GM21515 (cell line): Measurements from ENCODE around the gene LMF2.
A peak's percentile ranks its signal among the peaks of the same experiment; 100 is the strongest.
"Not testable (repeated sequence)": the region's sequence is repeated elsewhere in the genome, so short reads cannot be mapped to it uniquely, and the experiment has no call there.

Experiments used
- ATAC-seq: cut with Tn5 transposase; IDR thresholded peaks from one replicate; pipeline ENCODE4 v1.9.1; 2021; ENCODE audit not compliant: unreplicated experiment

The LMF2 gene

DNA sequence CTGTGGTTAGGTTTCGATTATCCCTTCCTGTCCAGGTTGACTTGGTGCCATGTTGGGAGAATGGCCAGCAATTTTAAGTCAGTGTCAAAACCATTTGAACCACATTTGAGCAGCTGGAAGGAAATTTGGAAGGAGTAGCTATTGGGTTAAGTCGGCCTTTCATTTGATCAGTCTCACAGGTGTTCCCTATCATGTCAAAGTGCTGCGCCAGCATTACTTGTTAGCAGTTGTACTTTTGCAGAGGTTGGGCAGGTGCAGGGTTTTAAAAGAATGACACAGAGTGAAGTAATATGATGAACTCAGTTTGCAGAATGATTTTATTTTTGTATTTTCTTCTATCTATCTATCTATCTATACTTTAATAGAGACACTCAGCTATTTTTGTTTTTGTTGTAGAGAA, 28.7 kb upstream of the LMF2 start:
- no peak for ATAC-seq

DNA sequence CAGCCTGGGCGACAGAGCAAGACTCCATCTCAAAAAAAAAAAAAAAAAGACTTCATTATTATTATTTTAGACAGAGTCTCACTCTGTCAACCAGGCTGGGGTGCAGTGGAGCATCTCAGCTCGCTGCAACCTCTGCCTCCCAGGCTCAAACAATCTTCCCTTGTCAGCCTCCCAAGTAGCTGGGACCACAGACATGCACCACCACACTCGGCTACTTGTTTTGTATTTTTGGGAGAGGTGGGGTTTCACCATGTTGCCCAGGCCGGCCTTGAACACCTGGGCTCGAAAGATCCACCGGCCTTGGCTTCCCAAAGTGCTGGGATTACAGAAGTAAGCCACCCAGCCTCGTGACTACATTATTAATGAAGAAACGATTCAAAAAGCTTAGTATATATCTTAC, 27.6 kb upstream of the LMF2 start:
- no peak for ATAC-seq

DNA sequence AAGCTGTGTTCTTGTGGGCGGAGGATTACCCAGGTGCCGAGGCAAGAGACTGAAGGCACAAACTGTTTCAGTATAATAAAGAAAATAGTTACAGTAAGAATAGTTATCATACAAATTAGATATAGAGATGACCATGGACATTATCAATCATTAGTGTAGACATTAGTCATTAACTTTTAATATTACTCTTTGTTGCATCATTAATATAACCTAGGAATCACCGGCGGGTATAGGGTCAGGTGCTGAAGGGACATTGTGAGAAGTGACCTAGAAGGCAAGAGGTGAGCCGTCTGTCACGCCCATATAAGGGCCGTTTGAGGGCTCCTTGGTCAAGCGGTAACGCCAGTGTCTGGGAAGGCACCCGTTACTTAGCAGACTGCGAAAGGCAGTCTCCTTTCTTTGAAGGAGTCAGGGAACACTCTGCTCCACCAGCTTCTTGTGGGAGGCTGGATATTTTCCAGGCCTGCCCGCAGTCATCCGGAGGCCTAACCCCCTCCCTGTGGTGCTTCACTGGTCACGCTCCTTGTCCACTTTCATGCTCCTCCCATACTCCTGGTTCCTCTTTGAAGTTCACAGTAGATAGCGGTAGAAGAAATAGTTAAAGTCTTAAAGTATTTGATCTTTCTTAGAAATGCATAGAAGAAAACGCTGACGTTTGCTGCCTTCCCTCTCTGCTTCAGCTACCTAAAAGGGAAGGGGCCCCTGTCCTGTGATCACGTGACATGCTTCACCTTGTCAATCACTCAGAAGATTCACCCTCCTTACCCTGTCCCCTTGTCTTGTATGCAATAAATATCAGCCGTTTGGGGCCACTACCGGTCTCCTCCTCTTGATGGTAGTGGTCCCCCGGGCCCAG, 26.6 kb upstream of the LMF2 start:
- ATAC-seq = not testable (repeated sequence)

DNA sequence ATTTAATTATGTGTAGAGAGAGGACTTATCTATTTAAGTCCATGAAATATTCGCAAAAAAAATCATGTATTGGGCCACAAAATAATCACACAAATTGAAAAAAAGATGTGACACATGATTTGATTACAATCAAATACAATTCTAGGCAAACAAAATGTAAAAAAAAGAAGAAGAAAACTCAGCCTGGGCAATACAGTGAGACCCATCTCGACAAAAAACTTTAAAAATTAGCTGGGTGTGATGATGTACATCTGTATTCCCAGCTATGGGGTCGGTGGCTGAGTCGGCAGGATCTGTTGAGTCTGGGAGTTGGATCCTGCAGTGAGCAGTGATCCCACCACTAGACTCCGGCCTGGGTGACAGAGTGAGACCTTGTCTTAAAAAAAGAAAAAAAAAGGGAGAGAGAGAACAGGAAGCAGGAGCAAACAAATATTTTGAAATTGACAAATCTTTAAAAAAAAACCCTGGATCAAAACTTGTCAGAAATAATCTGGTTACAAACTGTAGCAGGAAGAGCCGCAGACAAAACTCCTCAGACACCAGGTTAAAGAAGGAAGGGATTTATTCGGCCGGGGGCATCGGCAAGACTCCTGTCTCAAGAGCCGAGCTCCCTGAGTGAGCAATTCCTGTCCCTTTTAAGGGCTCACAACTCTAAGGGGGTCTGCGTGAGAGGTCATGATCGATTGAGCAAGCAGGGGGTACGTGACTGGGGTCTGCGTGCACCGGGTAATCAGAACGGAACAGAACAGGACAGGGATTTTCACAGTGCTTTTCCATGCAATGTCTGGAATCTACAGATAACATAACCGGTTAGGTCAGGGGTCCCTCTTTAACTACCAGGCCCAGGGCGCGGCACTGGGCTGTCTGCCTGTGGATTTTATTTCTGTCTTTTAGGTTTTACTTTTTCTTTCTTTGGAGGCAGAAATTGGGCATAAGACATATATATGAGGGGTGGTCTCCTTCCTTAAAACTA, 25.6 kb upstream of the LMF2 start:
- no peak for ATAC-seq

DNA sequence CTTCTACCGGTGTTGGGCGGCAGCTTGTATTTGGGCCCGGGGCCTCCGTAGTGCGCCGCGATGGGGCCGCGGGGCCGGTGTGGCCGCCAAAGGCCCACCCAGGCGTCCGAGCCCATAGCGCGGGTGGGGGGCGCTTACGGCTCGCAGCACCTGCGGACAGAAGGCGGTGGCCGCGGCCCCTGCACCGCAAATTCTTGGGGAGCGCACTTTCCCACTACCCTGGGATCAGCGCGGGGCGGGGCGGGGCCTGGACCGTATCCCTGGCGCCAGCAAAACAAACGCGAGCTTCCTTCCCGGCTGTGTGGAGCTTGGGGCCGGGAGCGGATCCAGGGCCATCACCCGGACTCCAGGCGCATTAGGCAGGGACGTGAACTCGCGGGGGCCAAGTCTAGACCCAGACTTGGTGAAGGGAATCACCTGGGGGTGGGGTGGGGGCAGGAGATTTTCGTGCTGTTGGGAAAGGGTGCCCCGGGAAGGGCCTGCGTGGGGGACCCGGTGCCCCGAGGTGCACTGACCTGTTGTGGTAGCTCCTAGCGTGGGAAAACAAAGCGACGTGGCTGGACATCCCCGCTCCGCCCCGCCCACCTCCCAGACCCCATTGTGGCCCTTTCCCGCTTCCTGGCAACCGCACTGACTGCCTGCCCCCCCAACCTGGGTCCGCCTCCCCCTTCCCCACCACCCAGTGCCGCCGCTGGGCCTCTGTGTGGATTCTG, 24.6 kb upstream of the LMF2 start:
- ATAC-seq = no peak

DNA sequence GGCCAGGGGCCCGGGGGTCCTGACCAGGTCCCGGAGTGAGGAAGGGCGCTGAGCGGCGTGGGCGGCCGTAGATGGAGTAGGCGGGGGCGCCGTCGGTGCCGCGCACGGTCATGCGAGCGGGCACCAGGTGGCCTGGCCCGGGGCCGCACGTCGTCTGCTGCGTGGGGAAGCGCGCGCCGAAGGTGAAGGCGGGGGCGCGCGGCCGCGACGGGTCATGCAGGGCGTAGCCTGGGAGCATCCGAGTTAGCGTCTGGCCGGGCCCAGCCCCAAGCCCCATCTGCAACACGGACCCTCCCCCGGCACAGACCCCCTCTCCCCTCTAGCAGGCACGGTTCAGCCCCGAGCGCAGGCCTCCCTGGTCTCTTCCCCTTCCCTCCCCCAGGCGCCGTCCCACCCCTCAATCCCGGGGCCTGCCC, 24.1 kb upstream of the LMF2 start:
- ATAC-seq = no peak

DNA sequence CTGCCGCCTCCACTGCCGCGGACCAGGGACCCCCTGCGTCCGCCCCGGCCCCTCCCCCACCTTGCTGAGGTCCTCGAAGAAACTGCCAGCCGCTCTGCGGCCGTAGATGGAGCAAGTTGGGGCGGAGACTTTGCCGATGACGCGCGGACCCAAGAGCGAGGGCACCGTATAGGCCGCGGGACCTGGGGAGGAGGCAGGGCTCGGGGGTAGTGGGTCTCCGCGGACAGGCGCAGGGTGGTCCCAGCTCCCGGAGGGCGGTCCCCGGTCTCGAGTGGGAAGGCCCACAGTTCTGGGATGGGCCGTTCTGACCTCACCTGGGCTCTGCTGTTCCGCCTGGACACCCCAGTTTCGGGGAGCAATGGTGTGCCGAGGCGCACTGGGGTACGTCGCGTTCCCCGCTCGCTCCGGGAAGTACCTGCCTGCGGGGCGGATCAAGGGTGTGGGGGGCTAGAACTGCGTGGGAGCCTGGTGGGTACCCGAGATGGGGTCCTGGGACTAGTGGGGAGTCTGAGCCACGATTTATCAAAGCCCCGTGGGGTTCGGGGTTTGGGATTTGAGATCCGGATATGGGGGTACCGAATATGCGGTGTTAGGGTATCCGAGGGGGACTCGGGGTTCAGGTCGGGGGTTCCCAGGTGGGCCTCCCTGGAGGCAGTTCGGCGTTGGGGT, 23.5 kb upstream of the LMF2 start:
- ATAC-seq = no peak

DNA sequence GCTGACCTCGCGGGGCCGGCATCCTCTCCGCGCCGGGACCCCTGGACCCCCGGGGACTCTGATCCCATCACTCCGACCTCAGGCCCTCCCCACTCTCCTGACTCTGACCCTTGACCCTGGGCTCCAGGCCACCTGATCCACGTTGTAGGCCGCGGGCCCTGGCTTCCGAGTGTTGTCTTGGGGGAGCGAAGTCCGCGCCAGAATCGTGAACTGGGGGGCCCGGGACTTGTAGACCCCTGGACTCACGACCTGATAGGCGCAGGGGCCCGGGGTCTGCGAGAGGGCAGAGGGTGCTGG, 23.0 kb upstream of the LMF2 start:
- no peak for ATAC-seq

DNA sequence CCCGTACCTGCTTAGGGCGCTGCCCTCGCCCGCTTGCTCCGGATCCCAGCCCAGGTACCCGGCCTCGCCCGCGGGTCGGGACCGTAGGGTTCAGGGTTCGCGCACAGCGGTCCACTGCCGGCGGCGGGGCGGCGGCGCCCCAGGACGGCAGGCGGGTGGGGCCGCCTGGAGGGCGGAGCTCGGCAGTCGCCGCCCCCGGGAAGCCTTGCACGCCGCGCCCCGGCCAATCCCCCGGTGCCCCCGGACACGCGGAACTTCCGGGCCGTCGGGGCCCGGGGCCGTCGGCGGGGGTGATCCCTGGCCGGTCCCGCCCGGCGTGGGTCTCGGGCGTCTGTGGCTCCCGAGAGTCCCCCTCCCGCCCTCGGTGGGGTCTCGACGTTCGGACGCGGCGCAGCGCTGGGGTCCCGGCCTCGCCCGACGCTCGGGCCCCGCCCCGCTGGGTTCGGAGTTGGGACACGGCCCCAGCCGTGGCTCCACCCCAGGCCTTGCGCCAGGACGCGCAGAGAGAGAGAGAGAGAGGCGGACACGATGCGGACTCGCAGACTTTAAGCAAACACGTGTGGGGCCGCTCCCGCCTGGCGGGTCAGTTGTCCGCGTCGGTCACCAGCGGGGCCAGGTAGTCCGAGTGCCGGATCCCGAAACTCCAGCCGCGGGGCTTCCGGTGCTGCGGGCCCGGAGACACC, 22.5 kb upstream of the LMF2 start, which contains the start of gene TYMP:
Gene TYMP, minus strand, starts transcription at position 116 of the 683 bp plus-strand sequence. CDS start 303 bp downstream, outside the sequence.
- peak; percentile 20 for ATAC-seq

DNA sequence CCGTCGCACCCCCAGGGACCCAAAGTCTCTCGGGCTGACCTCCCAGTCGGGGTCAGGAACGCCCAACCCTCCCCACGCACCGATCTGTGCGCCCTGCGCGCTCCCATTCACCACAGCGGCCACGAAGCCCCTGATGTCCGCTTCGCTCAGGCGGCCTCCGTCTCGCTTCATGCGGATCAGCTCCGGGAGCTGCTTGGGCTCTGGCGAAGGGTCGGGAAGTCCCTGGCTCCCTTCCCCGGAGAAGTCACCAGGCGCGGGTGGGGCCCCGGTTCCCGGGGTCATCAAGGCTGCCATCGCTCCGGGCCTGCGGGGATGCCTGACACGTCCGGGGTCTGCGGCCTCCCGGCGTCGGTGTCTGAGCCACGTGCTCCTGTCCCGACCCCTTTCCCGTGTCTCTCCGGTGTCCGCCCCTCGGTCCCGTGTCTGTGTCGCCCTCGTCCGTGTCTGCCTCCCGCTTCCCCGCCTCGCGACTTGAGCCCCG, 22.0 kb upstream of the LMF2 start:
- ATAC-seq = no peak

DNA sequence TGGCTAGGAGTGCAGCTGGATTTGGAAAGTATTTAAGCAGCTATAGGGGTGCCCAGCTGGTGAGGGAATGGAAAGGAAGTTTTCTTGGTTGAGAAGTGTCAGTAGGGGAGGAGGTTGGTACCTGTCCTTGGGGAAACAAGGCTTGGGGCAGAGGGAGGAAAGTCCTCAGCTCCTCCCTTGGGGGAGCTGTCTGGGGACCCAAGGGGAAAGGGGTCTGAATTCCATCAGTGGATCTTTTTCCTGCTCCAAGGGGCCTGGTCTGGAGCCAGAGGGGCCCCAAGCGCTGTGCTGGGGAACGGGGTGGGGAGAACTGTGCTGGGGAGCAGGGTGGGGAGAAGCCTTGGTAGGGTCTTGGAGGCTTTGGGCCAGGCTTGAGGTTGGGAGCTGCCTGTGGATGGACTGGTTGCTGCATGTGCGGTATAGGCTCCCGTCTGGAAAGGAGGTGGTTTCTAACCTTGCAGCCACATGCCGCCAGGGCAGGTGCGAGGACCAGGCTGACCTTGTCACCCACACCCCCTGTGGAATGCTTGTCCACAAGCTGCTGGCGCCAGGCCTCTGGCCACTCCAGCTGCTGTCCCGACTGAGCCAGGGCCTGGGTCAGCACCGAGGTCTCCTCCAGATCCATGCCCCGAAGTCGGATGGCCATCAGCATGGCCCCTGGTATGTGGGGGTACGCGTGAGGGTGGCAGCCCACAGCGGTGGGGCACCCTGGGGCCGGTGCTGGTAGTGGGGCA, 21.3 kb upstream of the LMF2 start:
- ATAC-seq = no peak

DNA sequence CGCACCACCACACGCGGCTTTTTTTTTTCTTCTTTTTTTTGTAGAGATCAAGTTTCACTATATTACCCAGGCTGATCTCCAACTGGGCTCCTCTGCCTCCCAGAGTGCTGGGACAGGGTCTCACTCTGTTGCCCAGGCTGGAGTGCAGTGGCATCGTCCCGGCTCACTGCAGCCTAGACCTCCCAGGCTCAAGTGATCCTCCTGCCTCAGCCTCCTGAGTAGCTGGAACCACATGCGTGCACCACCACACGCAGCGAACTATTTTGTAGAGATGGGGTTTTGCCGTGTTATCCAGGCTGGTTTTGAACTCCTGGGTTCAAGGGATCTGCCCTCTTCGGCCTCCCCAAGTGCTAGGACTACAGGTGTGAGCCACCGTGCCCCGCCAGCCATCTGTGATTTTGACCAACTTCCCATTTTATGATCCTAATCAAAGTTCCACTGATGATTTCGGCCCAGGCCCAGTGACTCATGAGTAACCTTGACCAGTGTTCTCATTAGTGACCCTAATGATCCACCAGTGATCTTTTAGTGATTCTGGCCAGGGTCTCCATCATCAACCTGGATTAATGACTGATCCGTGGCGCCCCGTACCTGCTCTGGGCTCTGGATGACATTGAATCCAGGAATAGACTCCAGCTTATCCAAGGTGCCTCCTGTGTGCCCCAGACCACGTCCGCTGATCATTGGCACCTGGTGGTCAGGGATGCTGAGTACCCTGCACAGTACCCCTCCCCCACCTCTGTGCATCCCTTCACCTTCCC, 20.6 kb upstream of the LMF2 start:
- no peak for ATAC-seq

DNA sequence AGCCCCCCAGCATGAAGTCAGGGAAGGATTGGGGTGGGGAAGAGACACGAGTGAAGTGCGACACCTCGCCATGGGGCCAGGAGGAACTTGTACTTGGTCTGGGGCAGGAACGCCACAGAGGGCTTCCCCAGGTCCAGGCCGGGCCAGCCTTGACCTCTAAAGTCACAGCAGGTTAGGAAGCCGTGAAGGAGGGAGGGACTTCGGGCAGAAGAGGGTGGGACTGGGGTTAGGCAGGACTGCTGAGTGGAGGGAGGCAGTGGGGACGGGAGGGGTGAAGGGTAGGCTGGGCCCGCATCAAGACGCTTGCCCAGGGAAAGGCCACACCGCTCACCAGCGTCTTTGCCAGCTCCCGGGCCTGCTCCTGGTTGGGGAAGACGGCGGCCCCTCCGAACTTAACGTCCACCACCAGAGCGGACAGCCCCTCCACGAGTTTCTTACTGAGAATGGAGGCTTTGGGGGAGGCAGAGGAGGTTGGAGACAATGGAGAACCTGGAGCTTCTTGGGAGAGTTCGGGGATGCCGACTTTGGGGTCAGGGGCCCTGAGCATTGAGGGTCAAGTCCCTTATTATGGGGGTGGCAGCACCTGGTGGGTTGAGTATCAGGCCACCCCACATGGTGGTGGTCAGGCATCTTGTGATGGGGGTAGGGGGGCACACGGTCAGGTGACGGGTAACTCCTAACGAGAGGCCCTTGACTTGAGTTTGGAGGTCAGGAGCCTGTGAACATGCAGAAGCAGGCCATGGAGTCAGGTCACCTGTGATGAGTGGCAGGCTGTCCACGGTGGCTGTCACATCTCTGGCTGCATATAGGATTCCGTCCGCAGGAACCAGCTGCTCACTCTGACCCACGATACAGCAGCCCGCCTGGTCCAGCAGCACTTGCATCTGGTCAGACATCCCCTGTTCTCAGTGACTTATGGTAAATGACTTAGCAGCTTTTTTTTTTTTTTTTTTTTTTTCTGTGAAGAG, 19.6 kb upstream of the LMF2 start:
- ATAC-seq = no peak

DNA sequence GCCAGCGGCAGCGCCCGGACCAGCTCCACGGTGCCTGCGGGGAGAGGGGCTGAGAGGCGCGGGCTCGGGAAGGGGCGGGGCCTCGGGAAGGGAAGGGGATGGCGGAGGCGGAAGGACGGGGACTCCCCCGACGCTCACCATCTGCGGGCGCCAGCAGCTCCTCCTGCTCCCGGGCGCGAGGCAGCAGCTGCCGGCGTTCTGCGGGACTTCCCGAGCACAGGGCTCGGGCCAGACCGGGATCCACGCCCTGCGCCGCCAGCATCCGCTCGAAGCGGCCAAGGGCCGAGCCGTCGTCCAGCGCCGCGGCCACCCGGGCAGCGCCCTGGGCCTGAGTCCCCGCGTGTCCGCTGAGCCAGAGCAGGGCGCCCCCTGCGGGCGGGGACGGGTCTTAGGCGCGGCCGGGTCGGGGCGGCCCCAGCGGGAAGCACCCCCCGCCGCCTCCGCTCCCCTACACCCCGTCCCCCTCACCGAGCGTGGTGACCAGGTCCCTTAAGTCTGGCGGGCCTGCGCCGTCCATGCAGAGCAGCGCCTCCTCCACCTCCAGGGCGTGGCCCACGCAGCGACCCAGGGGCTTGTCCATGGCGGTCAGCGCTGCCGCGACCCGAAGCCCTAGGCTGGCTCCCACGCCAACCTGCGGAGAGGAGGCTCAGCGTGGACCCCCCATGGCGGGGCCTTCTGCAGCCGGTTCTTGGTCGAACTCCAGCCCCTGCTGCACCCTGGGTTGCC, 18.8 kb upstream of the LMF2 start:
- peak; percentile 24 for ATAC-seq

DNA sequence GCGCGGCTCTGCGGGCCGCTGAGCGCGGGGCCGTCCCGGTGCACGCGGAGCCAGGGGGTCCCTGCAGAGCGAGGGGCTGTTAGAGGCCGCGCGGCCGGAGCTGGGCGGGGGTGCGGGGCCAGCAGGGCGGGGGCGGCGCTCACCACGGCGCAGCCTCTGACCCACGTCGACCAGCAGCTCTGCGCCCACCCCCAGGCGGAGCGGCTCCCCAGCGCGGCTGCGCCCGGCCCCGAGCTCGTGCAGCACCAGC, 18.3 kb upstream of the LMF2 start:
- peak; percentile 19 for ATAC-seq

DNA sequence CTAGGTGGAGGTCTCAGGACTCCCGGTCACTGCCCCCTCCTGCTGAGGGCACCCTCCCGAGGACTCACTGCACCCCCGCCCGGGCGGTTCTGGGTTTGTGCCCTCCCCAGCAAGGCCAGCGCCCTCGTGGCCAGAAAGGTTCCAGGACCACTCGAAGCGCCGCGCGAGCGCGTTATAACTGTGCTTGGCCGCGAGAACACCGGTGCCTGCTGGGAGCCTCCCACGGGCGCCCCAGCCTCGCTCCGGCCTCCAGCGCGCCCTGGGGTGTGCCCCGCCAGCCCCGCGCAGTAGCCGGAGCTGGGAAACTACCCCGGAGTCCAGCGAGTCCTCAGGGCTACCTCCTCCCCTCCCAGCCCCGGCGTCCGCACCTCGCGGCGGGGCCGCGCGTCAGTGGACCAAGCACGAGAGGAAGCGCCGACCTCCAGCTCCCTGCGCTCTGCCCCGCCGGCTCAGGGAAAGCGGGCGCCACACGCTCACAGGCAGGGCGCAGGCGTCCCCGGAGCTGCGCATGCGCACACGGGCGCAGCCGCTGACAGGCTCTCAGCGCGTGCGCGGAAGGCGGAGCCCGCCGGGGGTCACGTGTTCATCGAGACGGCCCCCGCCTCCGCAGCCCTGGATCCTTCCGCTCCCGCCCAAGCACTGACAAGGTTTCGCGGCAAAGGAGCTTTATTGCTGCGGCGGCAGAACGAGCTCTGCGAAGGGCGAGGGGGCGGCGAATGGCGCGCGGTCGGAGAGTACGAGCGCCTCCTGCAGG, 17.8 kb upstream of the LMF2 start, which contains the start of gene SCO2:
Gene SCO2, minus strand, starts transcription at position 495 of the 754 bp plus-strand sequence. CDS start 1,187 bp downstream, outside the sequence.
- peak; percentile 32 for ATAC-seq
